ENCODE measurements around the gene RACGAP1.
"Not testable (repeated sequence)": the region's sequence is repeated elsewhere in the genome, so short reads cannot be mapped to it uniquely, and the experiment has no call there.

RACGAP1 gene

DNA sequence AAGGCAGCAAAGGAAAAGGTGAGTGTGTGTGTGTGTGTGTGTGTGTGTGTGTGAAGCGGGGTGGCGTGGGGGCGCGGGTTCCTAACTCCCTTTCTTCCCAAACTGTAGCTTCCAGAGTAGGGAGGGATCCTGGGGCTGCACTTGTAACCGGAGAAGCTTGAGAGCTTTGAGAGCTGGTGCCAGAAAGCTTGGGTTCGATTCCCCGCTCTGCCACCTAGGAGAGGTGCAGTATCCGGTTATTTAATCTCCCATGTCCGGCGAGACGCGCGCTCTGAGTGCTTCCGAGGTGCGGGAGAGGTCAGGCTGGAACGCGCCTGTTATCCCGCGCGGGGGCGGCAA is 7.2 kb upstream of the RACGAP1 start:
- in situ Hi-C loops (cut with HindIII; ENCODE audit: low sequenced_read_pairs) = no loop called here
- H3K4me3 ChIP-seq (ENCODE audit: low read depth, low read length) = no peak overlapping the region
- DNase-seq (ENCODE audit: low read depth, low spot score) = no peak
- TF ChIP-seq, protein P1, sequence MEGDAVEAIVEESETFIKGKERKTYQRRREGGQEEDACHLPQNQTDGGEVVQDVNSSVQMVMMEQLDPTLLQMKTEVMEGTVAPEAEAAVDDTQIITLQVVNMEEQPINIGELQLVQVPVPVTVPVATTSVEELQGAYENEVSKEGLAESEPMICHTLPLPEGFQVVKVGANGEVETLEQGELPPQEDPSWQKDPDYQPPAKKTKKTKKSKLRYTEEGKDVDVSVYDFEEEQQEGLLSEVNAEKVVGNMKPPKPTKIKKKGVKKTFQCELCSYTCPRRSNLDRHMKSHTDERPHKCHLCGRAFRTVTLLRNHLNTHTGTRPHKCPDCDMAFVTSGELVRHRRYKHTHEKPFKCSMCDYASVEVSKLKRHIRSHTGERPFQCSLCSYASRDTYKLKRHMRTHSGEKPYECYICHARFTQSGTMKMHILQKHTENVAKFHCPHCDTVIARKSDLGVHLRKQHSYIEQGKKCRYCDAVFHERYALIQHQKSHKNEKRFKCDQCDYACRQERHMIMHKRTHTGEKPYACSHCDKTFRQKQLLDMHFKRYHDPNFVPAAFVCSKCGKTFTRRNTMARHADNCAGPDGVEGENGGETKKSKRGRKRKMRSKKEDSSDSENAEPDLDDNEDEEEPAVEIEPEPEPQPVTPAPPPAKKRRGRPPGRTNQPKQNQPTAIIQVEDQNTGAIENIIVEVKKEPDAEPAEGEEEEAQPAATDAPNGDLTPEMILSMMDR (IDR thresholded peaks at IDR 0.05; ENCODE audit: low read depth, low read length) = no peak

DNA sequence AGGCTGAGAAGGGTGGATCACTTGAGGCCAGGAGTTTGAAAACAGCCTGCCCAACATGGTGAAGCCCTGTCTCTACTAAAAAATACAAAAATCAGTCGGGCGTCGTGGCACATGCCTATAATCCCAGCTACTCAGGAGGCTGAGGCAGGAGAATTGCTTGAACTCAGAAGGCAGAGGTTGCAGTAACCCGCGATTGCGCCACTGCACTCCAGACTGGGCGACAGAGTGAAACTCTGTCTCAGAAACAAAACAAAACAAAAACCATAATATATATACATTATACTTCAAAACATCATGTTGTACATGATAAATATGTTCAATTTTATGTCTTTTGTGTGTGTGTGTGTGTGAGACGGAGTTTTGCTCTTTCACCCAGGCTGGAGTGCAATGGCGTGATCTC is 5.2 kb upstream of the RACGAP1 start:
- H3K4me3 ChIP-seq (ENCODE audit: low read depth, low read length); in situ Hi-C loops (cut with HindIII; ENCODE audit: low sequenced_read_pairs); DNase-seq (ENCODE audit: low read depth, low spot score): not testable (repeated sequence)

DNA sequence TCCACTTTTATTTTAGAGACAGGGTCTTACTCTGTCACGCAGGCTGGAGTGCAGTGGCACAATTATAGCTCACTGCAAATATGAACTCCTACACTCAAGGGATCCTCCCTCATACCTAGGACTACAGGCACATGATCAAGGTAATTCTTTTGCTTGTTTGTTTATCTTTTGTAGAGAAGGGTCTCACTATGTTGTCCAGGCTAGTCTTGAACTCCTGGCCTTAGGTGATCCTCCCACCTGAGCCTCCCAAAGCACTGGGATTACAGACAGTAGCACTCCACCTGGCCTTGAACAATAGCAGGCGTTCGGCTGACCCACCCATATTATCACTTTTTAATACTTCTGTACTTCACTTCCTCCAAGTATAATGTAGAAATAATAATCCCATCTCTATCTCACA is 1.4 kb upstream of the RACGAP1 start:
- in situ Hi-C loops (cut with HindIII; ENCODE audit: low sequenced_read_pairs) = no loop called here
- TF ChIP-seq, protein P1 (IDR thresholded peaks at IDR 0.05; ENCODE audit: low read depth, low read length) = no peak
- H3K4me3 ChIP-seq (ENCODE audit: low read depth, low read length) = no peak overlapping the region
- no peak for DNase-seq (ENCODE audit: low read depth, low spot score)

DNA sequence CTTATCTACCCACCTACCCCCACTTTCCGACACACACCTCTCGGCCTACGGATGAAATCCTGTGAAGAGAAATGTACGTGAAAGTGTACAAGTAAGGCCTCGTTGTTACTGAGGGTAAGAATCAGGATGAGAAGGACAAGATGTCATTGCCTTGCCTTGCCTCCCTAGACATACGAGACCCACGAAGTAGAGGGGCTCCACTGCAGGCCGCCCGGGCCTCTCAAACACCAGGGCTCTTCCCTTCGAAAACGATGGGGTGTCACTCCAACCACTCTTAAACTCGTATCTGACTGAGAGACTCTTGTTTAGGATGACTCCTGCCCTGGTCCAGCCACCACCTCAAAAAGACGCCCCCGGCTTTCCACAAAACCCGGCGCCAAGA is 498 bp downstream of the RACGAP1 start:
- DNase-seq (ENCODE audit: low read depth, low spot score) = no peak
- TF ChIP-seq, protein P1 (IDR thresholded peaks at IDR 0.05; ENCODE audit: low read depth, low read length) = no peak
- in situ Hi-C loops (cut with HindIII; ENCODE audit: low sequenced_read_pairs) = no loop called here
- H3K4me3 ChIP-seq (ENCODE audit: low read depth, low read length) = peak overlapping the region; percentile 94

DNA sequence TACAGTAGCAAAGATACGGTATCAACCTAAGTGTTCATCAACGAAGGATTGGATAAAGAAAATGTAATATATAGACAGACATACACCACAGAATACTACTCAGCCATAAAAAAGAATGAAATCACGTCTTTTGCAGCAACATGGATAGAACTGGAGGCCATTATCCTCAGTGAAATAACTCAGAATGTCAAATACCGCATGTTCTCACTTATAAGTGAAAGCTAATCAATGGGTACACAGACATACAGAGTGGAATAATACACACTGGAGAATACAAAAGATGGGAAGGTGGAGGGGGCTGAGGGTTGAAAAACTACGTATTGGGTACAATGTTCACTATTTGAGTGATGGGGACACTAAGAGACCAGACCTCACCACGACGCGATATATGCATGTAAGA is 1.1 kb downstream of the RACGAP1 start:
- TF ChIP-seq, protein P1 (IDR thresholded peaks at IDR 0.05; ENCODE audit: low read depth, low read length) = no peak
- peak overlapping the region; percentile 94 for H3K4me3 ChIP-seq (ENCODE audit: low read depth, low read length)
- in situ Hi-C loops (cut with HindIII; ENCODE audit: low sequenced_read_pairs) = no loop called here
- no peak for DNase-seq (ENCODE audit: low read depth, low spot score)

DNA sequence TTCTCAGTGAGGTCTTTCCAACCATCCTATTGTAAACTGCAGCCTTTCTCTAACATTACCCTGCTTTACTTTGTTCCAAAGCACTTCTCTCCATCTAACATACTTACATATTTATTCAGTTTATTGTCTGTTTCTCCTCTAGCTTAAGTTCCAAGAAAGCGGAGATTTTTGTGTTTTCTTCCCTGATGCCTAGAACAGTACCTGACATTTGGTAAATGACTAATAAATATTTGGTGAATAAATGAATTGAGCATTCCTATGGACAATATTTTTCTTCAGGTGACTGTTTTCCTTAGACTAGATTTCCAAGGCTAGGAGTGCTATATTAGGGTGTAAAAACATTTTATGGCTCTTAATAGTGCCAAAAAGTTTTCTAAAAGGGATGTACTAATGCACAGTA is 2.4 kb downstream of the RACGAP1 start:
- TF ChIP-seq, protein P1 (IDR thresholded peaks at IDR 0.05; ENCODE audit: low read depth, low read length) = no peak
- DNase-seq (ENCODE audit: low read depth, low spot score) = no peak
- no peak overlapping the region for H3K4me3 ChIP-seq (ENCODE audit: low read depth, low read length)
- in situ Hi-C loops (cut with HindIII; ENCODE audit: low sequenced_read_pairs) = no loop called here

DNA sequence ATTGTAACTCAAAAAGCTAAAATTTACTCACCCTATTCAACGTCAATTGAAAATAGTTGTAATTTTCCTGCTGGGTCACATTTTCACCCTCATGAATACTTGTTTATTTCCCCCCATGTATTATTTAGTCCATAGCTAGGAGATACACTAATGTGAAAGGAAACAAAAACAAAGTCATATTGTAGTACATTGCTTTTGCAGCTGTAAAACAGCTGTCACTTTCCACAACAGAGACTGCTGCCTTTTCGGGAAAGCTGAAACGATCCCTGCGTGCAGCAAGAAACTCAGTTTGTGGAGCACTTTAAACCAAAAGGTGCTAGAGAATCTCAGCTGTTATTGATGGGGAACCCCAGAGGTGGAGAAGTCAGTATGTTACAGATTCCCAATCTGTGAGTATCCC is 4.3 kb downstream of the RACGAP1 start:
- DNase-seq (ENCODE audit: low read depth, low spot score) = no peak
- in situ Hi-C loops (cut with HindIII; ENCODE audit: low sequenced_read_pairs) = no loop called here
- no peak overlapping the region for H3K4me3 ChIP-seq (ENCODE audit: low read depth, low read length)
- TF ChIP-seq, protein P1 (IDR thresholded peaks at IDR 0.05; ENCODE audit: low read depth, low read length) = no peak
